HG03378 (cell line): Measurements from ENCODE around the gene SNX21.
"Not testable (repeated sequence)": the region's sequence is repeated elsewhere in the genome, so short reads cannot be mapped to it uniquely, and the experiment has no call there.

ENCODE experiments used
- ATAC-seq: cut with Tn5 transposase; IDR thresholded peaks from one replicate; pipeline ENCODE4 v1.9.1; 2021; ENCODE audit warnings: mild to moderate bottlenecking, moderate library complexity; ENCODE audit not compliant: unreplicated experiment

SNX21 gene, protein sequence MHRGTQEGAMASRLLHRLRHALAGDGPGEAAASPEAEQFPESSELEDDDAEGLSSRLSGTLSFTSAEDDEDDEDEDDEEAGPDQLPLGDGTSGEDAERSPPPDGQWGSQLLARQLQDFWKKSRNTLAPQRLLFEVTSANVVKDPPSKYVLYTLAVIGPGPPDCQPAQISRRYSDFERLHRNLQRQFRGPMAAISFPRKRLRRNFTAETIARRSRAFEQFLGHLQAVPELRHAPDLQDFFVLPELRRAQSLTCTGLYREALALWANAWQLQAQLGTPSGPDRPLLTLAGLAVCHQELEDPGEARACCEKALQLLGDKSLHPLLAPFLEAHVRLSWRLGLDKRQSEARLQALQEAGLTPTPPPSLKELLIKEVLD

DNA sequence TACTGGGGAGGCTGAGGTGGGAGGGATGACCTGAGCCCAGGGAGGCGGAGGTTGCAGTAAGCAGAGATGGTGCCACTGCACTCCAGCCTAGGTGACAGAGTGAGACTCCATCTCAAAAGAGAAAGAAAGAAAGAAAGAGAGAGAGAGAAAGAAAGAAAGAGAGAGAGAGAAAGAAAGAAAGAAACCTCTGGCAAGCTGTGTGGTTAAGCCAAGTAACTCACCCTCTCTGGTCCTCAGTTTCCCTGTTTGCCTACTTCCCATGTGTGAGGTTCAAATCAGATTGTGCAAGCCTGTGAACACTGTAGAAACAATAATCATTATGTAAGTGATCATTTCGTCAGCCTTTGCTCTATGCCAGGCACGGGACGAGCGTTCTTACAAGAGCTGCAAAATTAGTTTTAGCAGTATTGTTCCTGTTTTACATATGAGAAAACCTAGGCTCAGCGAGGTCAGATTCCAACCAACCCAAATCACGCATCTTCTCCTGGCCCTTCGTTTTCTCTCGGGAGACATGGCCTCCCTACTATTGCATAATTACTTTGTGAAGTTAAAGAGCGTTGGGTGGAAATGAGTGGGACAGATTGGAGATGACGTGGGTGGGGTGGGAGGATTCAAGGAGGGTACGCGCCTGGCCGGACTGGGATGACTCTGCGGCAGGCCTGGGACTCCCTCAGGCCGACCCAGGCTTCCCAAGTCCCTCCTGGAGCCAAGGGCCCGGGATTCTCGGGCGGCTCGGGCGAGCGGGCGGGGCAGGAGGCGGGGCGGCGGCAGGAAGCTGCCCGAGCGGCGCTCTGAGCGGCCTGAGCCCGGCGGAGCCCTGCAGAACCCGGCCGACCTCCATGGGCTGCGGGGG lies at the start of gene SNX21:
SNX21 (plus strand) TSS at position 770 of the 853 bp plus-strand sequence. CDS start 121 bp downstream, outside the sequence.
- ATAC-seq: no peak

DNA sequence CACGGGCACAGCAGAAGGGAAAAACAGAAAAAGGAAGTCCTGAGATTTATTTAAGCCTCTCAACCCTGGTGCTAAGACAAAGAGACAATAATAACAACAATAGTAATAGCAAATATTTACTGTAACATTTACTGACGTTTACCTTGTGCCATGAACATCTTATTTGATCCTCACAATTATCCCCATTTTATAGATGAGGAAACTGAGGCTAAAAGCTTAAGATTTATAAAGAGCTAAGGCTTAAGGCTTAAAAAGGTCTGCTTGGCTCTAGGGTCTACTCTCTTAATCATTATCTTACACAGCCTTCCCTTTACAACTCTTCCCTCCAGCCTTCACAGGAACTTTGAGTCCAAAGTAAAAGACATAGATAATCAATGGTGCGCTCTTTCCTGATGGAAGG lies 45.2 kb upstream of the SNX21 start:
- no peak for ATAC-seq

DNA sequence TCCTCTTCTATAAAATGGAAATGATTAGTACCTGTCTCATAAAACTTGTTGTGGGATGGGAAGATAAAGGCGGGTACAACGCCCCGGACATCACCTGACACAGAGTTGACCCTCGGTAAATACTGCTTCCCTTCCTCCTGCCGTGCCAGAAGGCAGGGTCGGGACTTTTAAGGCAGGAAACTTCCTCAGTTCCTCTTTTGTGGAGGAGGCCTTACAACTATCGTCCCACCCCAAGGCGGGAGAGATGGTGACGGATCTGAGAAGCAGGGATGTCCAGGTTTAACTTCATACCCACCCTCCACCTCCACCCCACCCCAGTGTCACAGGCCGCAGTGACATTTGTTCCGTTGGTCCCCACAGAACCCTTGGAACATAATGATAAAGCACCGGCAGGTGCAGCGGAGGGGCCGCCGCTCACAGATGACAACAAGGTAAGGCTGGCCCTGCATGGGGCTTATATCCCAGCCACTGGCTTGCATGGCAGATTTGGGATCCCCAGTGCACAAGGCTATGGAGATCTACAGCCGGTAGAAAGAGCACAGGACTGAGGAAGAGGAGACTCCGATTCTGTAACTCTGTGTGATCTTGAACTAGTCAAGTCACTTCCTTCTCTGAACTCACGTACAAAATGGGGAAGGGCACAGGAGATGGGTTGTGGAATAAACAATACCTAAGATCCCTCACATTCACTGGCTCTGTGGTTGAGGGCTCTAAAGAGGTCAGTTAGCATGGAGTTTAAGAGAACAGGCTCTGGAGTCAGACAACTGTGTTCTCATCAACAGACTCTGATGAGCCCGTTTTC lies 41.1 kb upstream of the SNX21 start:
- ATAC-seq: no peak

DNA sequence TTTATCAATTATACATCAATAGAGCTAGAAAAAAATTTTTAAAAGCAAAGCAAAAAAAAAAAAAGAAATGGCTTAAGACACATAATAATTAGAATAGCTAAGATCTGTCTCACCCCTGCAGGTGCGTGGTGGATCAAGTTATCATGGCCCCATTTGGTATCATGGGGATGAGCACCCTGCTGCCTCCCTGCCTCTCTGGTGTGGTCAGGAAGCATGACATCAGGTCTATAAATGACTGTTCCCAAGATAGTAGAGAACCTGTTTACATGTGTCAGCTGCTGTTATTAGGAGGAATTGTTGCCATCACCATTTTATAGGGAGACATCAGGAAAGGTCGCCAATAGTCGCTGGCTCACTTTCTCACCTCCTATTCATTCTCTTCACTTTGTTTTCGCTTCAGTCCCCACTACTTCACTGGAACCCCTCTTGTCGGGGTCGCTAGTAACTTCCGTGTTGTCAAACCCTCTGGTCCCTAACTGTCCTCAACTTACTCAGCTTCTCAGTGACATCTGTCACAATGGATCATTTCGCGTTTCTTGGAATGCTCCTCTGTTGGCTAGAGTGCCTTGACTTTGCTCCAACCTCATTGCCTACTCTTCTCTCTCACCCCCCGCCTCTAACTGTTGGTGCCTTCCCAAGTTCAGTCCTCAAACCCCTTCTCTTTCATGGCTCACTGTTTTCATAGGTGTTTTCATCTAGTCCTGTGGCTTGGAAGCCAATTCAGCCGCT lies 37.1 kb upstream of the SNX21 start:
- no peak for ATAC-seq

DNA sequence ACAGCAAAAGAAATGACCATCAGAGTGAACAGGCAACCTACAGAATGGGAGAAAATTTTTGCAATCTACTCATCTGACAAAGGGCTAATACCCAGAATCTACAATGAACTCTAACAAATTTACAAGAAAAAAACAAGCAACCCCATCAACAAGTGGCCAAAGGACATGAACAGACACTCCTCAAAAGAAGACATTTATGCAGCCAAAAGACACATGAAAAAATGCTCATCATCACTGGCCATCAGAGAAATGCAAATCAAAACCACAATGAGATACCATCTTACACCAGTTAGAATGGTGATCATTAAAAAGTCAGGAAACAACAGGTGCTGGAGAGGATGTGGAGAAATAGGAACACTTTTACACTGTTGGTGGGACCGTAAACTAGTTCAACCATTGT lies 36.1 kb upstream of the SNX21 start:
- ATAC-seq: not testable (repeated sequence)

DNA sequence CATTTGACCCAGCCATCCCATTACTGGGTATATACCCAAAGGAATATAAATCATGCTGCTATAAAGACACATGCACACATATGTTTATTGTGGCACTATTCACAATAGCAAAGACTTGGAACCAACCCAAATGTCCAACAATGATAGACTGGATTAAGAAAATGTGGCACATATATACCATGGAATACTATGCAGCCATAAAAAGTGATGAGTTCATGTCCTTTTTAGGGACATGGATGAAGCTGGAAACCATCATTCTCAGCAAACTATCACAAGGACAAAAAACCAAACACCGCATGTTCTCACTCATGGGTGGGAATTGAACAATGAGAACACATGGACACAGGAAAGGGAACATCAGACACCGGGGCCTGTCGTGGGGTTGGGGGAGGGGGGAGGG lies 35.6 kb upstream of the SNX21 start:
- ATAC-seq: not testable (repeated sequence)

DNA sequence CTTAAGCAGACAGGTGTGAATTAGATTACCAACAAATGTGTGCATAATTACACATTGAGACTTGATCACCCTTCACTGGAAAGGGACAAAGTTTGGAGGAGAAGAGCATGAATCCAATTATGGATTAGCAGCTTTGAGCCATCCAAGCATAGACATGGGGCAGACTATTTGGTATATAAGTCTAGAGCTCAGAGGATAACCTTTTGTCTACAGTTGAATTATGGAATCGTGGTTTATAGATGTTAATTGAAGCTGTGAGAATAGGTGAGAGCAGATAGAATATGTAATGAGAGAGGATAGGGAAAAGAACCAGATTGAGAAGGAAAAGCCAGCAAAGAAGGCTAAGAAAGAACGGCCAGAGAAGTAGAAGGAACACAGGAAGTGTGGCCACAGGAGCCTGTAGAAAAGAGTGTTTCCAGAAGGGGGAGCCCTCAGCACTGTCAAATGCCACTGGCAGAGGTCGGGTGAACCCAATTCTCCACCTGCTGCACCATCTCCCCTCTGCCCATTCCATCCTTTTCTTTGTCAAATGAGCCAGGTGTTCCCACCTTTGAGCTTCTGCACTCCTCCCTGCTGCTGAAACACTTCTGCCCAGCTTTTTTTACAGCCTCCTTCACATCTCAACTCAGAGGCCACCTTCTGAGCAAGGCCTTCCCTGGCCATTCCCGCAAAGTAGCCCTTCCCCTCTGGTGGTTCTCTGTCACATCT lies 34.5 kb upstream of the SNX21 start:
- no peak for ATAC-seq

DNA sequence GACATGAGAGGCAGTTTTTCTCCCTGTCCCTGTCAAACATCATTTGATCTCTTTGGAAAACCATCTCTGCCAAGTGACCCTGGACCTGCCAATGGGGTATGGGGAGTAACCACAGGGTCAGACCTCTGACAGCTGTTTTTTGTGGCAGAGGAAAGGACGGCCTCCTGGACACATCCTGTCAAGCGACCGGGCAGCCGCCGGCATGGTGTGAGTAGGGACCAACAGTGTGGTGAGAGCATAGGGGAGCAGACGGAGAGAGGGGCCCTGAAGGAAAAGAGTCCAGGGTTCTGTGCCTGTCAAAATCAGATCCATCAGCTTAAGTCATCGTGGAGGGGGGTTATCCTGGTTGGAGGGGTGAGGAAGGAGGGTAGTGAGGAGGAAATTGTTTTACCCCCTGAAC lies 31.7 kb upstream of the SNX21 start:
- no peak for ATAC-seq

DNA sequence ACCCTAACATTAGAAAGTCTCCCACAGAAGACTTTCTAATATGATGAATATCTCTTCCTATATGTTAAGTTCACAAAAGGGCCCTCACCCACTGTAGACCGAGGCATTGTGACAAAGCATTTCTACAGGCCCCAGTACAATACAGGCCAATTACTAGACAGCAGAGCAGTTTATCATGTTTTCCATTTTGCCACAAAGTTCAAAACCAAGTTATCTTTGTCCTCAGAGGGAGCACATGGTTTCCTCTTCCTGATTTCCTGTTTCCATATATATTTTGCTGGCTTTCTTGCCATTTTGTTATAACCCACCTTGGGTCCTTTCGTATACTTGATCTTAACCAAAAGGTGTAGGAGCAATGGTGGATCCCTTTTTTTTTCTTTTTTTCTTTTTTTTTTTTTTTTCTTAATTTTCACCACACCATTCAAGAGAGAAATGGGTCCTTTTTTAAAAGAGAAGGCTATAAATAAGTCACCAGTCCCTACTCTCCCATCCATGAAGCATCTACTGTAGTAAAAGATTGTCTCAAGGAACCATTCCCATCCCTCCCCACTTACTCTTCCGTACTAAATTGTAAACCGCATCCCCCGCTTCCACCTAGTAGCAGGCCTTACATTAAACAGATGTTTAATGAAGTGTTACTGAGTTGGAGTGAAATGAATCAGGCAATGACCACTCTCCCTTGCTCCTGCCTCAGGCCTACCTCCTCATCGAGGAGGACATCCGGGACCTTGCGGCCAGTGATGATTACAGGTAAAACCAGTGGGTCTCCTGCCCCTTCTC lies 23.2 kb upstream of the SNX21 start:
- ATAC-seq: no peak

DNA sequence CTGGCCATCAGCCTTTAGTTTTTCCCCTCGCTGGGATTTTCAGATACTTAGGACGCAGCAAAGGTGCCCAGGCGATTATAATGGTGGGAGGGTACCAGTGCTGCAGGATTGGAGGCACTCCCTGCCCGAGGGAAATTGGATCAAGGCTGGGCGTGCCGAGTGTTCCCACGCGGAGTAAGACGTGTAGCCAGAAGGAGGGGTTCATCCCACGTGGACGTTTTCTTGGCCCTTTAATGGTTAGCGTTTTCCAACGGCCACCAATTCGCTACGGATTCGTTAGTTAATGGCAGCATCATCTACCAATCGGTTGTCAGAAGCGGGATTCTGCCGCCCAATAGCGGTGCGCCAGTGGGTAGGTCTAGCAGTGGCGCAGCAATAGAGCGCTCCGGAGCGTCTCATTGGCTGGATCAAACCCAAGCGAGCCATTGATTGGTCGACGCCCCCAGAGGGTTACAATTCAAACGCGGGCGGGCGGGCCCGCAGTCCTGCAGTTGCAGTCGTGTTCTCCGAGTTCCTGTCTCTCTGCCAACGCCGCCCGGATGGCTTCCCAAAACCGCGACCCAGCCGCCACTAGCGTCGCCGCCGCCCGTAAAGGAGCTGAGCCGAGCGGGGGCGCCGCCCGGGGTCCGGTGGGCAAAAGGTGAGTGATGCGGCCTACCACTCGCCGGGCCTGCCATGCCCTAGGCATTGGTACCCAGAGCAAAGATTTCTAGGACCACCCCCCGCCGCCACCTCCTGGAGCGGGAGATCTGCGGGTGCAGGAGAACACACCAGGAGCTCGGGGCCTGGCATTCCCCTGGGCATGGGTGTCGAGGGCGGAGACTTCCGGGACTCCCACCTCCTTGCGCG lies 21.2 kb upstream of the SNX21 start, which contains the start of gene UBE2C:
UBE2C (plus strand) TSS at position 488 of the 849 bp plus-strand sequence; CDS start at position 540, 52 bp downstream.
- ATAC-seq: peak; percentile 95

DNA sequence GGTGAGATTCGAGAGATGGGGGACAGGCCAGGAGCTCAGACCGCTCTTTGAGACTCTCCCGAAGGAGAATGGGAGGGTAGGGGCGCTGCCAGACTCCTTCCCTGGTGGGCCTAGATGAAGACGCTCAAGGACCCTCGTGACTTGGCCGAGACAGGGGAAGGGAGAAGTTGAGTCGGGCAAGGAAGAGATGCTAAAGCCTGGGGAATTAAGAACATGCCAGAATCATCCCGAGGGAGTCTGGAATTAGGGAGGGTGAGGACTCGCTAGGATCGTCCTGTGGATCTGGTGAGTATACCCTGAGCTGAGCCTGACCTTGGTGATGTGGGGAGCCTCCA lies 20.6 kb upstream of the SNX21 start:
- no peak for ATAC-seq

DNA sequence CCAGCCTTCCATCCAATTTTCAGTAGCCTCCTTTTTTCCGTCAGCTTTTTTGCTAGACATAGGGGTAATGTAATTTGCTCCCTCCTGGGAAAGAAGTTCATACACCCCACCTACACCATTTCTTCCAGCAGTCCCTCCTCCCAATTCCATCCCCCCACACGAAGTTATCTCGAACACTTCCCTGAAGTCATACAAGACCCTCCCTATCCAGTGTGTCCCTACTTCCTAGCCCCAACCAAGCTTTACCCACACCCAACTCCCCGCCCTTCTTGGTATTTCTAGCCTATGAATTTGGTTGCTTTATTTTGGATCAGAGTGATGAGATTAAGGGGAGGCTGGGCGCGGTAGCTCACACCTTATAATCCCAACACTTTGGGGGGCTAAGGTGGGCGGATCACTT lies 20.1 kb upstream of the SNX21 start:
- no peak for ATAC-seq

DNA sequence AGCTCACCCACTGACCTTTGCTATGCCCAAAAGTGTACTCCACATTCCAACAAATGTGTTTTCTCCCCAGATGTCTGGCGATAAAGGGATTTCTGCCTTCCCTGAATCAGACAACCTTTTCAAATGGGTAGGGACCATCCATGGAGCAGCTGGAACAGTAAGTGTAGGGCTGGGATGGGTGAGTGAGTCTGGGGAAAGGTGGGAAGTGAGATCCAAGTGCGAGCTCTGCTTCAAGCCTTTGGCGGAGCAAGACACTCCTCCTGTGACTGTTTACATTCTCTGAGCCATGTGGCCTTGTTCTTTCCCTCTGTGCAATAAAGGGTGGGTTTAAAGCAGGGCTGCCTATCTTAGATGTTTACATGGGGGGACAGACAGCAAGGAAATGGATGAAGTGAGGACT lies 19.3 kb upstream of the SNX21 start:
- no peak for ATAC-seq

DNA sequence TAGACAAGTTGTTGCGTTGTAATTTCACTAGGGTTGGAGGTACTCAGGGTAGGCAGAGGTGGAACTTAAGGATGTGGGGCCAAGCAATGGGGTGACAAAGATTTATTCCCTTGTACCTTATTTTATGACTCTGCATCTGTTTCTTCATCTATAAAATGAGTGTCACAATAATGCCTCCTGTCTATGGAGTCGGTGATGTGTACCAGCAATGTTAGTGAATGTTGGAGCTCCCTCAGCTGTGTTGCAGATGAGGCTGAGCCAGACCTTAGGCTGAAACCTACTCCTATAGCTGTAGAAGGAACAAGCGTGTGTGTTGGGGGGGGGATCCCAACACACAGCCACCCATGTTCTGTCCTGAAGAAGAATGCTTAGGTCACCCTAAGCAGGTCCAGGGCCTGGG lies 16.6 kb upstream of the SNX21 start:
- ATAC-seq: no peak

DNA sequence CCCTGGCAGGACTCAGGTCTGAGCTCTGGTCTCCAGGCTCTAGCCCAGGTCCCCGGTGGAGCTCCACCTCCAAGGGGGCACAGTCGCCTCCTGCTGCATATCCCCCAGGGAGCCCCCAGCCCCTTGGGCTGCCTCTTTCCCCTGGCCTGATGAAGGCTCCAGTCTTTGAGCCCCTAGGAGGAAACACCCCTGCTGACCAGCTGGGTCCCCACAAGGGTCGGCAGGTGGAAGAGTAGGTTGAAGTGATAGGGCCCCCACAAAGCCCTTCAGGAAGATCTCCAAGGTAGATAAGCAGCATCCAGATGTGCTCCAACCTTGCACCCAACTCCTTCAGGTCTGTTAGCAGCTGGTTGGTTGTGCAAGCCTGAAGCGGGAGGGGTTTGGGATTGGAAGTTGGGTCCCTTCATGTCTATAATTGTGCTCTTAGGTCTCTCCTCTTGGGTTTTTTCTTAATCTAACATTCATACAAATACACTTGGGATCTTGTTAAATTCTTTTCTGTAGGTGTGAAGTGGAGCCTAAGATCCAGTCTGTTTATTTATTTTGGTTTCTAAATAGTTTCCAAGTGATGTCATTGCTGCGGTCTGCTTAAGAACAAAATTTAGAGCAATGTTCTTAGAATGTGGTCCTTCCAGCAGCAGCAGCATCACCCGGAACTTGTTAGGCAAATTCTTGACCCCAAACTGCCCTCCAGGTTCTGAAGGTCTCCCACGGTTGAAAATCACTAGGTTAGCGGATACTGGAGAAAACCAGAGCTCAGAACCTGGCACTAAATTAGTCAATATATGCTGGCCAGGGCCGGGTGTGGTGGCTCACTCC lies 16.0 kb upstream of the SNX21 start:
- no peak for ATAC-seq

DNA sequence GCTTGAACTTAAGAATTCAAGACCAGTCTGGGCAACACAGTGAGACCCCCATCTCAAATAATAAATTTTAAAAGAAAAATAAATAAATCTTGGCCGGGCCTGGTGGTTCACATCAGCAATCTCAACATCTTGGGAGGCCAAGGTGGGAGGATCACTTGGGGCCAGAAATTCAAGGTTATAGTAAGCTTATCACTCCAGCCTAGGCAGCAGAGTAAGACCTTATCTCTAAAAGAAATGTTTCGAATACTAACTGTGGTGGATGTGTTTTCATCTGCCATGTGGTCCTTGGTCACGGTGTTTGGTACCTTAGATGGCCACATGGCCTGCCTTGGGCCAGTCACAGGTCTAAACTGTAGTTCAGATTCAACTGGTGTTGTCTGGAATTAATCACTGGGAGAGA lies 15.4 kb upstream of the SNX21 start:
- no peak for ATAC-seq

DNA sequence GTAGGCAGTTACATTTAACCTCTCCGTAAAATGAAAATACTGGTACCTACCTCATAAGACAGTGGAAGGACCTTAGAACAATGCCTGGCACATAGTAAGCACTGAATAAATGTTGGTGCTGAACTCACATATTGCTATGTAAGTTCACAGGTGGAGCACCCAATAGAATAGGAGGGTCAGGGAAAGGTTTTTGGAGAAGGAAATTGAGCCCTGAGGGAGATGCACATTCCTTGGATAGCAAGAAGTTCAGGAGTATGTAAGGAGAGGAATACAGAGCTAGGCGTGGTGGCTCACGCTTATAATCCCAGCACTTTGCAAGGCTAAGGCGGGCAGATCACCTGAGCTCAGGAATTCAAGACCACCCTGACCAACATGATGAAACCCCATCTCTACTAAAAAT lies 14.1 kb upstream of the SNX21 start:
- no peak for ATAC-seq

DNA sequence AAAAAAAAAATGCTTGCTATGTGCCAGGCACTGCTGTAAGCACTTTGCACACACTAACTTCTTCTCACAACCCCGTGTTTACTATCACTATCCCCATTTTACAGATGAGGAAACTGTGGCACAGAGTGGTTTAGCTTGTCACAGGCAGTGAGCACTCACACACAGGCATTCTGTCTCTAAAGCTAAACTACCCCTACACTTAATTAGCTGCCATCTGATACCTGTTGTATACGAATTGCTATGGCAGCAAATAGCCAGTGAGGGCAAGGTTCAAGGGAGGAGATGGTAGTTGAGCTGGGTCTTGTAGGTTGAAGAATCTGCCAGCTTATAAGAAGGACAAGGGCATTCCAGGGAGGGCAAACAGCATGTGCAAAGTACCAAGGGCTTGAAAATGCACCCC lies 11.7 kb upstream of the SNX21 start:
- ATAC-seq: no peak
